Inferior parietal cortex (tissue), 1 donor: ENCODE measurements around the gene MRPL22.
"Not testable (repeated sequence)": the region's sequence is repeated elsewhere in the genome, so short reads cannot be mapped to it uniquely, and the experiment has no call there.

ENCODE experiments used
- DNase-seq: peaks from one replicate; pipeline ENCODE4 v3.0.0-alpha.2; 2016; ENCODE audit errors: extremely low spot score

MRPL22 gene

GRCh38 chr5:154940375-154940771, 500 bp upstream of the MRPL22 start:
- no peak for DNase-seq

GRCh38 chr5:154943527-154943926, 2.7 kb downstream of the MRPL22 start:
- no peak for DNase-seq

- DNase-seq: no peak
These were observed 3.8 kb downstream of the MRPL22 start for GRCh38 chr5:154944716-154945115.

DNA sequence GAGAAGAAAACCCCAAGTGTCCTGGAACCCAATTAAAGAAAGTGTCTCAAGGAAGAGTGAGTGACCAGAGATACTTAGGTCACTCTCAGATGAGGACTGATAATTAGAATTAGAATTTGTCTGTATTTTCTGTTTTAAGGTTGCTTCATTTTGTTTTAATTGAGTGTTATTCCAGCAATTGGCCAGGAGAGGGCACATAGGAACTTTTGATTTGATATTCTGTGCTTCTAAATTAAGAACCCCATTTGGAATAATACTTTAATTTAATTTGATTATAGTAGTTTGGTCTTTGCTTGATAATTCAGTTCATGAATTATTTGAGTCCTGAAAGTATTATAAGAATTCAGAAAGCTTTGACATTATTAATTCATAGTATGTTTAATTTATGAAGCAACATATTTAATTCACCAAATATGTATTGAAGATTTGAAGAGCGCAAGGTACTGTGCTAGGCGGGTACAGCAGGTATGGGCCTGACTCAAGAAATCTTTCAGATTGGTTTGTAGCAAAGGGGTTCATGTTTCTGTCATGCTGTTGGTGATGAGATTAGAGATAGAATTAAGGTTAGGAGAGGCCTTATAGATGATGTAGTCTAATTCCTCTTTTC, 4.9 kb downstream of the MRPL22 start:
- peak; percentile 64 for DNase-seq

DNA sequence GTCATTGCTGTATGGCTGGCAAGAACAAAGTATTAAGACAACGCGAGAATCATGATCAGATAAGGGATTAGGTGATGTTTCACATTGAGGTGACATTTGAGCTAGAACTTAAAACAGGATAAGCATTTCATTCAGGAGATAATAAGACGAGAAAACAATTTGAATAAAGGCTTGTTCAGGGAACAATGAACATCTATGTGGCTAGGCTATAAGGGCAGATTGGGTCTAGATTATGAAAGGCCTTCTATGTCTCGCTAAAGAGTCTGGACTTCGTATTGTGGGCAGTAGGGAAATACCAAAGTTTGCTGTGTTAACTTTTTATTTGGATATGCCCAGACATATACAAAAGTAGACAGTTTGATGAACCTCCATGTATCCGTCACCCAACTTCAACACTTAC, 6.9 kb downstream of the MRPL22 start:
- DNase-seq: no peak

GRCh38 chr5:154948313-154948712, 7.4 kb downstream of the MRPL22 start:
- no peak for DNase-seq

DNA sequence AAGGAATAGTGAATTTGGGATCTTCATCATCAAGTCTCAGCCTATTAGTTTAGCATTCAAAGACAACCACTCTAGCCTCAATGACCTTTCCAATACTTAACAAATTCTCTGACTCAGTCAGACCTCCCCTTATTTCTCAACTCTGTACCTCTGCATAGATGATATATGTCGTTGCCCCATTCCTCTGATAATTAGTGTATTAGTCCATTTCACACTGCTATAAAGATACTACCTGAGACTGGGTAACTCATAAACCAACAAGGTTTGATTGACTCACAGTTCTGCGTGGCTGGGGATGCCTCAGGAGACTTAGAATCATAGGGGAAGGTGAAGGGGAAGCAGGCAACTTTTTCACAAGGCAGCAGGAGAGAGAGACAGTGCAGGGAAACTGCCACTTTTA, 8.9 kb downstream of the MRPL22 start:
- no peak for DNase-seq

GRCh38 chr5:154956712-154957111, 15.8 kb downstream of the MRPL22 start:
- DNase-seq: no peak

- no peak for DNase-seq
These were observed 21.6 kb downstream of the MRPL22 start for GRCh38 chr5:154962494-154962893.

- DNase-seq: no peak
These were observed 25.4 kb downstream of the MRPL22 start for GRCh38 chr5:154966081-154966841.

GRCh38 chr5:154966874-154967273, 26.0 kb downstream of the MRPL22 start:
- DNase-seq: no peak

GRCh38 chr5:154967421-154968024, 26.6 kb downstream of the MRPL22 start:
- peak; percentile 43 for DNase-seq

DNA sequence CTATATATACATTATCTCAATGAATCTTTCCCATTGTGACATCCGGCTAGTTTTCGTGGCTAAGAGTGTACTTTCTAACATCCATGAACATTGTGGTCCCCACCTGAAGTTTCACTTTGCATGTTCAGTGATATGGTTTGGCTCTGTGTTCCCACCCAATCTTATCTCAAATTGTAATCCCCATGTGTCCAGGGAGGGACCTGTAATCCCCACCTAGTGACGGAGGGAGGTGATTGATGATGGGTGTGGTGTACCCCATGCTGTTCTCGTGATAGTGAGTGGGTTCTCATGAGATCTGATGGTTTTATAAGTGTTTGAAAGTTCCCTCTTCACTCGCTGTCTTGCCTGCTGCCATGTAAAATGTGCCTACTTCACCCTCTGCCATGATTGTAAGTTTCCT, 28.1 kb downstream of the MRPL22 start:
- DNase-seq: no peak

DNA sequence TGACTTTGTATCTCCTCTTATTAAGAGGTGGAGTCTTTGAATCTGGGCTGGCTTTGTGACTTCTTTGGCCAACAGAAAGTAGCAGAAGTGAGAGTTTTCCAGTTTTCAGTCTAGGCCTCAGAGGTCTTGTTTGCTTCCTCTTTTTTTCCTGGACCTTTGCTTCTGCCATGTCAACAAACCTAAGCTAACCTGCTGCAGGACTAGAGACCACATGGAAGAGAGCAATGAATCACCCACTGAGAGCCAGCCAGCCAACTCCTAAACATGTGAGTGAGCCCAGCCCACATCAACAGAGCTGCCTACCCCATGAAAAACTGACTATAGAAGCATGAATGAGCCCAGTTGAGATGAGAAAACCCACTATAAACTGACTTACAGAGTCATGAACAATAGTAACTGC, 29.9 kb downstream of the MRPL22 start:
- DNase-seq: no peak

GRCh38 chr5:154971501-154971900, 30.6 kb downstream of the MRPL22 start:
- DNase-seq: no peak

GRCh38 chr5:154972476-154973080, 31.7 kb downstream of the MRPL22 start:
- DNase-seq: peak; percentile 72

GRCh38 chr5:154976082-154976481, 35.2 kb downstream of the MRPL22 start:
- not testable (repeated sequence) for DNase-seq

GRCh38 chr5:154977409-154977808, 36.5 kb downstream of the MRPL22 start:
- no peak for DNase-seq

DNA sequence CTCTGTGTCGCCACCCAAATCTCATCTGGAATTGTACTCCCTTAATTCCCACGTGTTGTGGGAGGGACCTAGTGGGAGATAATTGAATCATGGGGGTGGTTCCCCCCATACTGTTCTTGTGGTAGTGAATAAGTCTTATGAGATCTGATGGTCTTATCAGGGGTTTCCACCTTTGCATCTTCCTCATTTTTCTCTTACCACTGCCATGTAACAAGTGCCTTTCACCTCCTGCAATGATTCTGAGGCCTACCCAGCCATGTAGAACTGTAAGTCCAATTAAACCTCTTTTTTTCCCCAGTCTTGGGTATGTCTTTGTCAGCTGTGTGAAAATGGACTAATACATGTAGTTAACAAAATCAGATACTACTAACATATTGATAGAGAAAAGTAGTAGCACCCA, 37.4 kb downstream of the MRPL22 start:
- not testable (repeated sequence) for DNase-seq

DNA sequence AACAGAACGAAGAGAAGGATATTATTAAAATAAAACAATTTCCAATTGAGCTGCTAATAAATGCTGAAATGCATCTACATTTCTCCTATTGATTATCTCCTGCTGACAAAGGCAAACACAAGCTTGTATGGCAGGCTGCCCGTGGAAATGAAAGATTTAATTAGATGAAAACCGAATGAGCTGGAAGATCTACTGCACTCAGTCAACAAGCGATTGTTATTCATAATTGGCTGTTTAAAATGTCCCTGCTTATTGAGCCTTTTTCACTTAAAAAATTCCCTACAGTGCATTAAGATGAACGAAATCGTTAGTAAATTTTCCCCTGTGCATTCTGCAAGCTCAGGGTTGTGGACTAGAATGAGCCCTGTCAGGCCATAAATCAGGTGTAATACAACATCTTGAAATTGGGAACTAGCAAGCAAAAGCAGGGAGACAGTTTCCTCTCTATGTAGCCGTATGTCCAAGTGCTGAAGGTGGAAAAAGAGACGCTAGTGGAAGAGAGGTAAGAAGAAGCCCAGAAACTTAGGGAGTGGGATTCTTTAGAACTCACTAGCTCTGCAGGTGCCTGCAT, 44.2 kb downstream of the MRPL22 start:
- no peak for DNase-seq

- no peak for DNase-seq
These were observed 45.3 kb downstream of the MRPL22 start for GRCh38 chr5:154986151-154986550.

DNA sequence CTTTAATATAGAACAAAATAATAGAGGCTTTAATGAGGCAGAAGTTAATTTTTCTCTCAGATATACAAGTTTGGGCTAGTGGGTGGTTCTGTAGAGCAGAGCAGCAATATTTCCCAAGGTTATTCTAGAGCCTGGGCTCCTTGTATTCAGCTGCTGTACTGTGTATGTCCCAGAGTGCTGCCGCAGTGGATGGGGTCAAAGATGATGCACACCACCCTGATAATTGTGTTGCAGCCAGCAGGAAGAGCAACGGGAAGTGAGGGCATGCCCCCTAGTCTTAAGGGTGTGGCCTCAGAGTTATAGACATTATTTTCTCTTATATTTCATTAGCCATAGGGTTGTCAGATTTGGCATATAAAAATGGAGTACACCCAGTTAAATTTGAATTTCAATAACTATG, 48.8 kb downstream of the MRPL22 start:
- no peak for DNase-seq
